B cell (primary cell): ENCODE results near the gene IFT122.
A peak's percentile ranks its signal among the peaks of the same experiment; 100 is the strongest.

ENCODE experiments used
- EZH2 ChIP-seq: IDR thresholded peaks from 2 replicates; pipeline ENCODE4 v1.6.1; 2012; ENCODE audit warnings: borderline replicate concordance, low read depth, mild to moderate bottlenecking, moderate library complexity, low read length; ENCODE audit not compliant: insufficient read depth, poor library complexity, severe bottlenecking
- TF ChIP-seq, protein P1 (sequence below): fragments of 200-600 bp; IDR thresholded peaks from one replicate; pipeline ENCODE4 v1.8.0; 2022; ENCODE audit warnings: antibody characterized with exemption, mild to moderate bottlenecking

DNA sequence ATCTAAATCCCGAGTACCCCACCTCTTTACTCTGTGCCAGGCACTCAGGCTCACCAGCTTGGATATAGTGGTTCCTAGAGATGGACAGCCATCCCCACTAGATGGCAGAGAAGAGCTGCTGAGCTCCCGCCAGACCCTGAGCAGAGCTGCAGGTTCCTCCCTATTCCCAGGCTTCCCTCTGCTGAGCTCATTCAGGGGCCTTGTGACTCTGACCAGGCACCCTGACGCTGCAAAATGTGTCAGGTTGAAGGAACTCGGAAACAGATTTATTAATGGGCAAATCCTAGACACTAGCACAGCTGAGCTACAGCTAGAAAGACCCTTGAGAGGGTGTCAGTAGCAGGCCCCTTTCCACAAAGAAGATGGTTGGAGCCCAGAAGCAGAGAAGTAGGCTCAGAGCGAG, 50.2 kb downstream of the IFT122 start:
- TF ChIP-seq, protein P1, sequence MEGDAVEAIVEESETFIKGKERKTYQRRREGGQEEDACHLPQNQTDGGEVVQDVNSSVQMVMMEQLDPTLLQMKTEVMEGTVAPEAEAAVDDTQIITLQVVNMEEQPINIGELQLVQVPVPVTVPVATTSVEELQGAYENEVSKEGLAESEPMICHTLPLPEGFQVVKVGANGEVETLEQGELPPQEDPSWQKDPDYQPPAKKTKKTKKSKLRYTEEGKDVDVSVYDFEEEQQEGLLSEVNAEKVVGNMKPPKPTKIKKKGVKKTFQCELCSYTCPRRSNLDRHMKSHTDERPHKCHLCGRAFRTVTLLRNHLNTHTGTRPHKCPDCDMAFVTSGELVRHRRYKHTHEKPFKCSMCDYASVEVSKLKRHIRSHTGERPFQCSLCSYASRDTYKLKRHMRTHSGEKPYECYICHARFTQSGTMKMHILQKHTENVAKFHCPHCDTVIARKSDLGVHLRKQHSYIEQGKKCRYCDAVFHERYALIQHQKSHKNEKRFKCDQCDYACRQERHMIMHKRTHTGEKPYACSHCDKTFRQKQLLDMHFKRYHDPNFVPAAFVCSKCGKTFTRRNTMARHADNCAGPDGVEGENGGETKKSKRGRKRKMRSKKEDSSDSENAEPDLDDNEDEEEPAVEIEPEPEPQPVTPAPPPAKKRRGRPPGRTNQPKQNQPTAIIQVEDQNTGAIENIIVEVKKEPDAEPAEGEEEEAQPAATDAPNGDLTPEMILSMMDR = peak; percentile 87
- no peak for TF ChIP-seq EZH2
